ENCODE results near the gene MT2A.
"Not testable (repeated sequence)": the region's sequence is repeated elsewhere in the genome, so short reads cannot be mapped to it uniquely, and the experiment has no call there.

MT2A gene

GRCh38 chr16:56571525-56571924, 36.9 kb upstream of the MT2A start:
- no peak for TF ChIP-seq CTCF (IDR thresholded peaks at IDR 0.05; ENCODE audit: insufficient read depth, low read depth, low read length, missing control alignments)
- H3K4me3 ChIP-seq (ENCODE audit: low read depth, low read length): no peak overlapping the region
- no peak for DNase-seq (ENCODE audit: low read depth)

DNA sequence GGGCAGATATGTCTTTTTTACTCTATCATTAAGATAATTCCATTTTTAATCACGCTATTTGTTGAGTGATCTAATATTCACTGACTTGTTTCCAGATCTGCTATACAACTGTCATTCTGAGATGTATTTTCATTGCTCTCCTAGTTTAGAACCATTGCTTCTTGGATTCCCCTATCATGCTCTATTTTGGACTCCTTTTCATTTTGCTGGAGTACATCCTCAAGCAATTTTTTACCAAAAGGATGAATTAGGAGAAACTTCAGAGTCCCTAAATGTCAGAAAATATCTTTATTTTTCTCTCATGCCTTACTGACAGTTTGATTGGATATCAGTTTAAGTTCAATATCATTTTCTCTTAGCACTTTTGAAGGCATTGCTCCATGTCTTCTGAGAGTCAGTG, 33.8 kb upstream of the MT2A start:
- no peak for DNase-seq (ENCODE audit: low read depth)
- no peak for TF ChIP-seq CTCF (IDR thresholded peaks at IDR 0.05; ENCODE audit: insufficient read depth, low read depth, low read length, missing control alignments)

DNA sequence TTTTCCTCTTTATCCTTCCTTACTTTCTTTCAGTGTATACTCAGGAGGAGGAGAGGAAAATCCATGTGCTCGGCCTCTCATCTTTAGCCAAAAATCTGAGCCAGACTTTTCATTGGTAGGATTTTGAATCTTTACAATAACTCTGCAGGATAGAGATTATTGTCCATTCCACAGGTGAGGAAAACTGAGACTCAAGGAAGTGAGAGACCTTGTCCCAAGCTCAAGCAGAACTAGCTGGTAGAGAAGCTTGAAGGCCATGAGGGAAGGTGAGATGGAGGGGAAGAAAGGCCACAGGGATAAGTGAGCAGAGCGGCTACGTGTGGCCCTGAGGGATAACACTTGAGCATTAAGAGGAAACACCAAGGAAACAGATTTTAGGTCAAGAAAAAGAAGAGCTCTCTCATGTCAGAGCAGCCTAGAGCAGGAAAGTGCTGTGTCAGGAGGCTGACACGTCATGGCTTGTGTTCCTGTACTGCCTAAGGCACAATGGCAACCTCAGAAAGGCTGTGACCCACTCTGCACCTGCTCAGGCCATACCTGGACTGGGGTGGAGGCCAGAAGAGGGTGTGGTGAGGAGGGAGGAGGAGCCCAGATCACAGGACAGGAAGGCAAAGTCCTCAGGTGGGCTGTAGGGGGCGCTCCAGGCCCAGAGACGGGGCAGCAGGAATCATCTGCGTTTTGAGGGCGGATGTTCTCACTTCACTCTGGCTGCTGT, 31.6 kb upstream of the MT2A start:
- no peak overlapping the region for H3K4me3 ChIP-seq (ENCODE audit: low read depth, low read length)
- DNase-seq (ENCODE audit: low read depth): peak; percentile 86
- TF ChIP-seq CTCF (IDR thresholded peaks at IDR 0.05; ENCODE audit: insufficient read depth, low read depth, low read length, missing control alignments): peak; percentile 94

More for the DNA sequence above, 33.8 kb upstream of the MT2A start:
- H3K4me3 ChIP-seq (ENCODE audit: low read depth, low read length): no peak overlapping the region

DNA sequence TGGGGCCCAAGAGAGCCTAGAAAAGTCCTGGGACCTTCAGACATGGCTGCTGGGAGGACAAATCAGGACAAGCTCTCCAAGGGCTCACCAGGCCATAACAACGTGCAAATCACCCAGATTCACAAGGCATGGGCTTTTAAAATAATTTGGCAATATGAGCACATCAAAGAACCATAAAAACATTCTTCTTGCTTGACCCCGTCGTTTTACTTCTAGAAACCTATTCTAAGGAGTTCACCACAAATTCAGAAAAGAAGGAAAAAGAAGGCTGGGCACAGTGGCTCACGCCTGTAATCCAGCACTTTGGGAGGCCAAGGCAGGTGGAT, 31.1 kb upstream of the MT2A start:
- no peak for DNase-seq (ENCODE audit: low read depth)
- no peak overlapping the region for H3K4me3 ChIP-seq (ENCODE audit: low read depth, low read length)
- TF ChIP-seq CTCF (IDR thresholded peaks at IDR 0.05; ENCODE audit: insufficient read depth, low read depth, low read length, missing control alignments): no peak

DNA sequence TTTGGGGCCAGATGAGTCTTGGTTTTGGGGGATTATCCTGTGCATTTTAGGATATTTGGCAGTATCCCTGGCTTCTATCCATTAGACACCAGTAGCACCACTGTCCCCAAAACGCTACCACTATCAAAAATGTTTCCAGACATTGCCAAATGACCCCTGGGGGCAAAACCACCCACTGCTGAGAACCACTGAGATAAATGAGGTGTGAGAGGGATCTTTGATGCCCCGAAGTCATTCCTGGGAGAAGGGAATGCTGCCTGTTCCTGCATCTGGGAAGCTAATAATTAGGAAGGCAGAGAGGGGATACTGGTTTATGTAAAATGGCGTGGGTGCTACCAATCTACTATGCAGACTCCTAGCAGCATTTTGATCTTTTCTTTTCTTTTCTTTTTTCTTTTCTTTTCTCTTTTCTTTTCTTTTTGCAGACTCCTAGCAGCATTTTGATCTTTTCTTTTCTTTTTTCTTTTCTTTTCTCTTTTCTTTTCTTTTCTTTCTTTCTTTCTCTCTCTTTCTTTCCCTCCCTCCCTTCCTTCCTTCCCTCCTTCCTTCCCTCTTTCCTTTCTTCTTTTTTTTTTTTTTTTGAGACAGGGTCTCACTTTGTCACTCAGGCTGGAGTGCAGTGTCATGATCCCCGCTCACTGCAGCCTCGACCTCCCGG, 27.9 kb upstream of the MT2A start:
- no peak for TF ChIP-seq CTCF (IDR thresholded peaks at IDR 0.05; ENCODE audit: insufficient read depth, low read depth, low read length, missing control alignments)
- no peak overlapping the region for H3K4me3 ChIP-seq (ENCODE audit: low read depth, low read length)
- DNase-seq (ENCODE audit: low read depth): no peak

DNA sequence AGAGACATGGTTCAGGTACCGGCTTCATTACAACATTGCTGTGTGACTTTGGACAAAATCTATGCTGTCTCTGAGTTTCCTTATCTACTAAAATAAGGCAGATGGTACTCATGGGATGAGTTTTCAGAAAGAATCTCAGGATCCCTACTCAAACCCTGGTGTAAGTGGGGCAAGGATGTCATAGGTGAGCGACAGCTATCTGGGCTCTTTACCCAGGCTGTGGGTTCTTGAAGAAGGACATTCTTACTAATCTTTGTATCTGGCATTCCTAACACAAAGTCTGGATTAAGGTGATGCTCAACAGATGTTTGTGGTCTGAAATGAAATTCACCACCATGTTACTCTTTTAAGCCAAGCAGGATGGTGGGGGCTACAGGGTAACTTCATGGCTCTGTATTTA, 25.5 kb upstream of the MT2A start:
- DNase-seq (ENCODE audit: low read depth); H3K4me3 ChIP-seq (ENCODE audit: low read depth, low read length): not testable (repeated sequence)

GRCh38 chr16:56583351-56584168, 24.8 kb upstream of the MT2A start:
- DNase-seq (ENCODE audit: low read depth): no peak
- TF ChIP-seq CTCF (IDR thresholded peaks at IDR 0.05; ENCODE audit: insufficient read depth, low read depth, low read length, missing control alignments): no peak
- no peak overlapping the region for H3K4me3 ChIP-seq (ENCODE audit: low read depth, low read length)
